OCI-LY3 (cell line): Measurements from ENCODE around the gene NRG2.

Source experiments
- EZH2phosphoT487 ChIP-seq: fragments of 200-600 bp; shearing (Covaris generic); IDR thresholded peaks from 2 replicates; pipeline ENCODE4 v1.6.1; 2018; ENCODE audit warnings: antibody characterized with exemption, mixed run types, low read depth
- TF ChIP-seq, protein P1 (sequence below): fragments of 200-600, 300-600 bp; sonication (generic); IDR thresholded peaks from 2 replicates; pipeline ENCODE4 v1.5.1; 2014; ENCODE audit warnings: antibody characterized with exemption, low read length, low read depth

DNA sequence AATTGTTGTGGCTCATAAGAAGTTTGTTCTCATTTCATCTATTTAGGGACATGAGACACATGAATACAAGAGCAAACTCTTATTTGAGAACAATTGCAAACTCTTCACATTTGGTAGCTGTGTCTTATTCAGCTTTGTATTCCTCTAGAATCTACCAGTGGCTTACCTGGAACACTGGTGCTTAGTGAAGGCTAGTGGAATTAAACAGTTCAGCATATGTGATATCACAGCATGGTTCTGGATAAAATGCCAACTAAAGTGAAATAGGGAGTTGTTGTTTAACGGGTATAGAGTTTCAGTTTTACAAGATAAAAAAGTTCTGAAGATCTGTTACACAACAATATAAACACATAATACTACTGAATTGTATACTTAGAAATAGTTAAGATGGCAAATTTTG lies 48.9 kb downstream of the NRG2 start:
- TF ChIP-seq, protein P1, sequence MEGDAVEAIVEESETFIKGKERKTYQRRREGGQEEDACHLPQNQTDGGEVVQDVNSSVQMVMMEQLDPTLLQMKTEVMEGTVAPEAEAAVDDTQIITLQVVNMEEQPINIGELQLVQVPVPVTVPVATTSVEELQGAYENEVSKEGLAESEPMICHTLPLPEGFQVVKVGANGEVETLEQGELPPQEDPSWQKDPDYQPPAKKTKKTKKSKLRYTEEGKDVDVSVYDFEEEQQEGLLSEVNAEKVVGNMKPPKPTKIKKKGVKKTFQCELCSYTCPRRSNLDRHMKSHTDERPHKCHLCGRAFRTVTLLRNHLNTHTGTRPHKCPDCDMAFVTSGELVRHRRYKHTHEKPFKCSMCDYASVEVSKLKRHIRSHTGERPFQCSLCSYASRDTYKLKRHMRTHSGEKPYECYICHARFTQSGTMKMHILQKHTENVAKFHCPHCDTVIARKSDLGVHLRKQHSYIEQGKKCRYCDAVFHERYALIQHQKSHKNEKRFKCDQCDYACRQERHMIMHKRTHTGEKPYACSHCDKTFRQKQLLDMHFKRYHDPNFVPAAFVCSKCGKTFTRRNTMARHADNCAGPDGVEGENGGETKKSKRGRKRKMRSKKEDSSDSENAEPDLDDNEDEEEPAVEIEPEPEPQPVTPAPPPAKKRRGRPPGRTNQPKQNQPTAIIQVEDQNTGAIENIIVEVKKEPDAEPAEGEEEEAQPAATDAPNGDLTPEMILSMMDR, result no peak
- TF ChIP-seq EZH2phosphoT487, result no peak
